H1 (cell line): ENCODE data around the gene ANAPC15. TPM values are rescaled to one million over a fixed set of nuclear protein-coding genes. Genes with fewer than 3 reads are reported as not detected.

Experiments
- RAD21 ChIP-seq, 2 experiments: IDR thresholded peaks in 1 of 2; conservative IDR thresholded peaks in 1 of 2; 2 replicates each; pipeline ENCODE4 v1.6.1; 2011; ENCODE audit warnings: low read depth in 2 of 2, low read length in 2 of 2, improper control_type of control experiment in 1 of 2, inconsistent platforms in 1 of 2, mild to moderate bottlenecking in 1 of 2, moderate library complexity in 1 of 2
- SAP30 ChIP-seq: fragments of 300-600 bp; sonication (generic); IDR thresholded peaks from 2 replicates; pipeline ENCODE4 v1.7.1; 2012; ENCODE audit warnings: low read length, moderate library complexity, mild to moderate bottlenecking, inconsistent platforms; ENCODE audit not compliant: insufficient read depth, insufficient replicate concordance
- SP1 ChIP-seq: IDR thresholded peaks from 2 replicates; pipeline ENCODE4 v1.6.1; 2011; ENCODE audit warnings: low read depth, low read length
- polyA plus RNA-seq, 7 experiments: library from polyadenylated mRNA; depleted of rRNA in 3 of 7; stranded (reverse) in 5 of 7; unstranded in 2 of 7; fragments of >200 nt in 5 of 7; fragments of 200-250 nt in 2 of 7; gene quantifications; 1 replicate in 5 of 7; 2 replicates in 1 of 7; 4 replicates in 1 of 7; pipeline versions ENCODE4 v1.2.1 to v1.2.3, GENCODE V29; 2011 to 2013; ENCODE audit warnings: missing spikeins in 2 of 7, mixed read lengths in 2 of 7
- total RNA-seq: library from RNA; stranded (reverse); fragmentation: NEBNext Ultra II Directional; extraction: Animal tissue kit (Norgen Biotek cat#: 25700); gene quantifications from 2 replicates; pipeline ENCODE4 v1.2.1, GENCODE V29; 2021
- TF ChIP-seq, protein P1 (sequence below): IDR thresholded peaks from 2 replicates; pipeline ENCODE4 v1.6.1; 2012; ENCODE audit warnings: inconsistent platforms

The ANAPC15 gene
- total and polyA plus RNA-seq, 2 of the 8 experiments (the other 6 are each of a cell fraction or from before 2014, with no cell fraction given), result 66.2 to 74.9 TPM

DNA sequence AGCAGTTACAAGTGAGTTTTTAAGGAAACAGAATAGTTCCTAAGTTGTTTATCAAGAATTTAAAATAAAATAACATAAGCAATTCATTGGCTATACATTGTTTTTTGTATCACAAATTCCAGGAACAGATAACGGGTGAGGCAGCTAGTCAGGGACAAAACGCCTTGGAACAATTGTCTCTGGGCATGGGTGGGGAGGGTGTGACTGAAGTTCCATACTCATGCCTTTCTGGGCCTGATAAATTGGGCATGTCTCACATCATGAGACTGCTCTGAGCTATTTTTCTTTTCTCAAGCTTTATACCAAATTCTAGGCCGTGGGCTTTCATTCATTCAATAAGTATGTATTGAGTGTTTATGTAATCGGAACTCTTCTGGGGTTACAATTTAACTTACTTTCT is 44.6 kb upstream of the ANAPC15 start (continued):
- TF ChIP-seq RAD21 (IDR thresholded peaks at IDR 0.05 in 1 of 2, conservative IDR thresholded peaks at IDR 0.05 in 1 of 2; ENCODE audit: low read depth in 2 of 2, low read length in 2 of 2) (no peak), SAP30 (no peak), SP1 (no peak)
- TF ChIP-seq, protein P1, sequence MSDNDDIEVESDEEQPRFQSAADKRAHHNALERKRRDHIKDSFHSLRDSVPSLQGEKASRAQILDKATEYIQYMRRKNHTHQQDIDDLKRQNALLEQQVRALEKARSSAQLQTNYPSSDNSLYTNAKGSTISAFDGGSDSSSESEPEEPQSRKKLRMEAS, result no peak
